Dendritic cell treated with granulocyte-macrophage colony-stimulating factor and Interleukin-4, amounts not matched to agents 40 ng/mL and 50 ng/mL, for 4 days (primary cell): ENCODE results near the gene PNPLA6.
"Not testable (repeated sequence)": the region's sequence is repeated elsewhere in the genome, so short reads cannot be mapped to it uniquely, and the experiment has no call there.

Experiments used
- H3K27ac Mint-ChIP-seq: one replicate; pipeline ENCODE4 v1.8.0; 2022; ENCODE audit warnings: mild to moderate bottlenecking, mixed read lengths
- H3K27me3 Mint-ChIP-seq: one replicate; pipeline ENCODE4 v1.8.0; 2022; ENCODE audit warnings: mild to moderate bottlenecking, mixed read lengths
- H3K36me3 Mint-ChIP-seq: one replicate; pipeline ENCODE4 v1.8.0; 2022; ENCODE audit warnings: low read depth, mixed read lengths
- H3K4me1 Mint-ChIP-seq: one replicate; pipeline ENCODE4 v1.8.0; 2022; ENCODE audit warnings: low read depth, mixed read lengths
- H3K4me3 Mint-ChIP-seq: one replicate; pipeline ENCODE4 v1.8.0; 2022; ENCODE audit warnings: mild to moderate bottlenecking, moderate library complexity, mixed read lengths
- H3K9me3 Mint-ChIP-seq: one replicate; pipeline ENCODE4 v1.8.0; 2022; ENCODE audit warnings: mixed read lengths
- intact Hi-C: fragments of 100-400 bp; cut with micrococcal nuclease; formaldehyde crosslinking; loops from one replicate; pipeline ENCODE4 v1.15.0; 2022

Gene PNPLA6

GRCh38 chr19:7533925-7534480 lies 1.5 kb upstream of the PNPLA6 start:
- Mint-ChIP-seq H3K4me3 (peak overlapping the region; percentile 95), H3K27ac (peak overlapping the region; percentile 93), H3K36me3 (peaks cover 97% of the 10 kb centered on the region), H3K4me1 (peaks cover 72% of the 10 kb centered on the region), H3K27me3 (no peaks in the 10 kb centered on the region), H3K9me3 (no peaks in the 10 kb centered on the region)
- intact Hi-C loops = loop anchor here (1.0 to 2.0 kb wide), 2 partner anchors 12 to 27 kb away; partner anchors contain the start of gene MCOLN1

- peaks cover 97% of the 10 kb centered on the region for H3K36me3 Mint-ChIP-seq
- intact Hi-C loops = loop anchor here (1.0 to 2.0 kb wide), 3 partner anchors 9 to 28 kb away; partner anchors contain the start of gene MCOLN1
- no peaks in the 10 kb centered on the region for H3K9me3 Mint-ChIP-seq
- peak overlapping the region; percentile 95 for H3K4me3 Mint-ChIP-seq
- H3K27me3 Mint-ChIP-seq = no peaks in the 10 kb centered on the region
- H3K27ac Mint-ChIP-seq = peak overlapping the region; percentile 93
- H3K4me1 Mint-ChIP-seq = peaks cover 66% of the 10 kb centered on the region
Observed at GRCh38 chr19:7534531-7535046, 928 bp upstream of the PNPLA6 start.

GRCh38 chr19:7535998-7536695 lies 630 bp downstream of the PNPLA6 start:
- Mint-ChIP-seq H3K4me1 (peaks cover 69% of the 10 kb centered on the region), H3K27ac (peak overlapping the region; percentile 93), H3K4me3 (peak overlapping the region; percentile 95), H3K9me3 (no peaks in the 10 kb centered on the region), H3K27me3 (no peaks in the 10 kb centered on the region), H3K36me3 (peaks cover 98% of the 10 kb centered on the region)
- intact Hi-C loops = loop anchor here (1.0 to 2.0 kb wide), 2 partner anchors 7 to 29 kb away; no protein-coding TSS in a partner anchor

GRCh38 chr19:7538990-7539389 lies 3.5 kb downstream of the PNPLA6 start:
- Mint-ChIP-seq H3K4me1 (peaks cover 72% of the 10 kb centered on the region), H3K36me3 (peaks cover 94% of the 10 kb centered on the region)
- H3K27me3 Mint-ChIP-seq, H3K4me3 Mint-ChIP-seq, intact Hi-C loops, H3K27ac Mint-ChIP-seq, H3K9me3 Mint-ChIP-seq: not testable (repeated sequence)

- no peaks in the 10 kb centered on the region for H3K27me3 Mint-ChIP-seq
- no peaks in the 10 kb centered on the region for H3K9me3 Mint-ChIP-seq
- peaks cover 91% of the 10 kb centered on the region for H3K36me3 Mint-ChIP-seq
- H3K4me3 Mint-ChIP-seq = no peak overlapping the region
- H3K4me1 Mint-ChIP-seq = peaks cover 73% of the 10 kb centered on the region
- intact Hi-C loops = no loop called here
- peak overlapping the region; percentile 49 for H3K27ac Mint-ChIP-seq
Observed at GRCh38 chr19:7539827-7540425, 4.4 kb downstream of the PNPLA6 start.

GRCh38 chr19:7540761-7541474 lies 5.4 kb downstream of the PNPLA6 start:
- Mint-ChIP-seq H3K4me1 (peaks cover 82% of the 10 kb centered on the region), H3K27ac (peak overlapping the region; percentile 92), H3K4me3 (peak overlapping the region; percentile 50), H3K27me3 (no peaks in the 10 kb centered on the region), H3K36me3 (peaks cover 91% of the 10 kb centered on the region), H3K9me3 (no peaks in the 10 kb centered on the region)
- intact Hi-C loops = no loop called here

GRCh38 chr19:7541475-7541824 lies 5.9 kb downstream of the PNPLA6 start:
- Mint-ChIP-seq H3K9me3 (no peaks in the 10 kb centered on the region), H3K27ac (peak overlapping the region; percentile 92), H3K4me3 (peak overlapping the region; percentile 50), H3K36me3 (peaks cover 90% of the 10 kb centered on the region), H3K27me3 (no peaks in the 10 kb centered on the region), H3K4me1 (peaks cover 83% of the 10 kb centered on the region)
- intact Hi-C loops = no loop called here

- Mint-ChIP-seq H3K4me3 (peak overlapping the region; percentile 50), H3K36me3 (peaks cover 87% of the 10 kb centered on the region)
Observed at GRCh38 chr19:7541828-7542443, 6.4 kb downstream of the PNPLA6 start.

GRCh38 chr19:7542556-7543348 lies 7.2 kb downstream of the PNPLA6 start:
- peaks cover 70% of the 10 kb centered on the region for H3K4me1 Mint-ChIP-seq
- peak overlapping the region; percentile 92 for H3K27ac Mint-ChIP-seq
- intact Hi-C loops = loop anchor here (1.0 kb wide), 1 partner anchor 7 kb away; the partner anchor contains the start of gene PNPLA6
- peaks cover 85% of the 10 kb centered on the region for H3K36me3 Mint-ChIP-seq
- H3K9me3 Mint-ChIP-seq = no peaks in the 10 kb centered on the region
- no peaks in the 10 kb centered on the region for H3K27me3 Mint-ChIP-seq
- H3K4me3 Mint-ChIP-seq = peak overlapping the region; percentile 28

More at GRCh38 chr19:7541828-7542443, 6.4 kb downstream of the PNPLA6 start:
- intact Hi-C loops = no loop called here
- Mint-ChIP-seq H3K4me1 (peaks cover 78% of the 10 kb centered on the region), H3K9me3 (no peaks in the 10 kb centered on the region), H3K27ac (peak overlapping the region; percentile 92), H3K27me3 (no peaks in the 10 kb centered on the region)

- H3K4me3 Mint-ChIP-seq = peak overlapping the region; percentile 55
- H3K4me1 Mint-ChIP-seq = peaks cover 66% of the 10 kb centered on the region
- intact Hi-C loops = no loop called here
- peak overlapping the region; percentile 92 for H3K27ac Mint-ChIP-seq
- no peaks in the 10 kb centered on the region for H3K9me3 Mint-ChIP-seq
- H3K36me3 Mint-ChIP-seq = peaks cover 84% of the 10 kb centered on the region
- no peaks in the 10 kb centered on the region for H3K27me3 Mint-ChIP-seq
Observed at GRCh38 chr19:7544626-7545025, 9.1 kb downstream of the PNPLA6 start.

GRCh38 chr19:7545300-7545699 lies 9.8 kb downstream of the PNPLA6 start:
- intact Hi-C loops = no loop called here
- peaks cover 67% of the 10 kb centered on the region for H3K4me1 Mint-ChIP-seq
- H3K9me3 Mint-ChIP-seq = no peaks in the 10 kb centered on the region
- H3K27ac Mint-ChIP-seq = peak overlapping the region; percentile 92
- no peaks in the 10 kb centered on the region for H3K27me3 Mint-ChIP-seq
- H3K36me3 Mint-ChIP-seq = peaks cover 84% of the 10 kb centered on the region
- peak overlapping the region; percentile 55 for H3K4me3 Mint-ChIP-seq

- Mint-ChIP-seq H3K27me3 (no peaks in the 10 kb centered on the region), H3K4me3 (no peak overlapping the region), H3K27ac (peak overlapping the region; percentile 92), H3K4me1 (peaks cover 68% of the 10 kb centered on the region), H3K36me3 (peaks cover 84% of the 10 kb centered on the region), H3K9me3 (no peaks in the 10 kb centered on the region)
- intact Hi-C loops = no loop called here
Observed at GRCh38 chr19:7545904-7546303, 10.4 kb downstream of the PNPLA6 start.

- Mint-ChIP-seq H3K36me3 (peaks cover 84% of the 10 kb centered on the region), H3K4me3 (no peak overlapping the region), H3K27me3 (no peaks in the 10 kb centered on the region), H3K9me3 (no peaks in the 10 kb centered on the region), H3K4me1 (peaks cover 61% of the 10 kb centered on the region), H3K27ac (no peak overlapping the region)
- intact Hi-C loops = no loop called here
Observed at GRCh38 chr19:7547159-7547558, 11.6 kb downstream of the PNPLA6 start.
